Epithelial cell of esophagus (primary cell): Measurements from ENCODE around the gene IVL.

Experiments used
- DNase-seq: peaks from one replicate; pipeline ENCODE4 v3.0.0; 2010; ENCODE audit warnings: low read depth
- H3K4me3 ChIP-seq: 2 replicates; pipeline ENCODE4 v1.5.1; 2011; ENCODE audit warnings: mild to moderate bottlenecking, low read length, control low read depth
- CTCF ChIP-seq: IDR thresholded peaks from 2 replicates; pipeline ENCODE4 v1.5.1; 2011; ENCODE audit warnings: low read depth, mild to moderate bottlenecking, low read length, control low read depth, inconsistent platforms; ENCODE audit not compliant: insufficient read depth; ENCODE audit errors: missing control alignments

IVL gene

GRCh38 chr1:152879559-152880198, 28.7 kb upstream of the IVL start:
- H3K4me3 ChIP-seq: no peak overlapping the region
- TF ChIP-seq CTCF: no peak
- DNase-seq: no peak

- H3K4me3 ChIP-seq: no peak overlapping the region
- TF ChIP-seq CTCF: no peak
- peak; percentile 91 for DNase-seq
Measured at GRCh38 chr1:152880316-152880715, 28.0 kb upstream of the IVL start.

- TF ChIP-seq CTCF: no peak
- no peak overlapping the region for H3K4me3 ChIP-seq
Measured at GRCh38 chr1:152880907-152881306, 27.4 kb upstream of the IVL start.

GRCh38 chr1:152884085-152884484, 24.3 kb upstream of the IVL start:
- TF ChIP-seq CTCF: no peak

More at GRCh38 chr1:152880907-152881306, 27.4 kb upstream of the IVL start:
- no peak for DNase-seq

GRCh38 chr1:152884506-152884905, 23.8 kb upstream of the IVL start:
- H3K4me3 ChIP-seq: no peak overlapping the region
- TF ChIP-seq CTCF: no peak
- no peak for DNase-seq

More at GRCh38 chr1:152884085-152884484, 24.3 kb upstream of the IVL start:
- no peak overlapping the region for H3K4me3 ChIP-seq
- DNase-seq: peak; percentile 66

GRCh38 chr1:152884966-152885624, 23.3 kb upstream of the IVL start:
- H3K4me3 ChIP-seq: no peak overlapping the region
- TF ChIP-seq CTCF: no peak
- DNase-seq: peak; percentile 55

- no peak for DNase-seq
- TF ChIP-seq CTCF: no peak
- H3K4me3 ChIP-seq: no peak overlapping the region
Measured at GRCh38 chr1:152886085-152886484, 22.3 kb upstream of the IVL start.
